ENCODE measurements around the gene RASSF1. TPM values are rescaled to one million over a fixed set of nuclear protein-coding genes. Genes with fewer than 3 reads are reported as not detected.
A peak's percentile ranks its signal among the peaks of the same experiment; 100 is the strongest.

Gene RASSF1
- total RNA-seq, 2 donors from 2014 or later = 9.4 to 17.2 TPM

DNA sequence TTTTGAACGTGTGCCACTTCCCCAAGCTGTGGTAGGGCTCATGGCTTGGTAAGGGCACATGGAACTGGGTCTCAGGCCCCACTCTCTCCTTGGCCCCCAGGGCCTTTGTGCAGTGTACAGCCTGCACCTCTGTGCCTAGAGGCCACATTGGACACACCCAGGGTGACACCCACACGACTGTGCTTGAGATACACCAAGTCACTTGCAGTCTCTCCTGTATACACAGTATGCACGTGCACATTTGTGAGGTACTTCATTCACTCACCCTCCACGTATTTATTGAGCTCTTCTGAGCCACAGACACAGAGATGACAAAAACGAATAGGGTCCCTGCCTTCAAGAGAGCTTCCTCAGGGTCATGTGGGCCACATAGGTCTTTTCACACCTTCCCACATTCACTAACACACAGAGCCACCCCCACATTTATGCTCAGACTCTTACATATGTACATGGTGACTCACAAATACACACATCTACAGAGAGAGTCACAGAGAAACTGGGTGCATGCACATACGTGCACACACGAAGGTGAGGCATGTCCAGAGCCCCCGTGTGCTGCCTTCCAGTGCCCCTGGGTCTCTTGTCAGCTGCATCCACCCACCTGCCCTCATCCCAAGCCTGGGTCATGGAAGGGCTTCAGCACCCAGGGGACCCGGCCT is 28.5 kb upstream of the RASSF1 start:
- Histone ChIP-seq H3K4me3 (ENCODE audit: low read length) (no peak overlapping the region), H3K36me3 (ENCODE audit: control insufficient read depth, insufficient read depth, low read length) (no peaks in the 10 kb centered on the region), H3K27me3 (ENCODE audit: control insufficient read depth, insufficient read depth, low read length, poor library complexity, severe bottlenecking) (peaks cover 11% of the 10 kb centered on the region), H3K27ac (ENCODE audit: low read depth, low read length) (no peak overlapping the region), H3K4me1 (ENCODE audit: control insufficient read depth, insufficient read depth, low read length) (peaks cover 8% of the 10 kb centered on the region), H3K9ac (ENCODE audit: extremely low read depth, low read length, poor library complexity, severe bottlenecking) (no peak overlapping the region), H3K9me3 (ENCODE audit: control insufficient read depth, low read length) (no peaks in the 10 kb centered on the region)
- TF ChIP-seq, protein P1, sequence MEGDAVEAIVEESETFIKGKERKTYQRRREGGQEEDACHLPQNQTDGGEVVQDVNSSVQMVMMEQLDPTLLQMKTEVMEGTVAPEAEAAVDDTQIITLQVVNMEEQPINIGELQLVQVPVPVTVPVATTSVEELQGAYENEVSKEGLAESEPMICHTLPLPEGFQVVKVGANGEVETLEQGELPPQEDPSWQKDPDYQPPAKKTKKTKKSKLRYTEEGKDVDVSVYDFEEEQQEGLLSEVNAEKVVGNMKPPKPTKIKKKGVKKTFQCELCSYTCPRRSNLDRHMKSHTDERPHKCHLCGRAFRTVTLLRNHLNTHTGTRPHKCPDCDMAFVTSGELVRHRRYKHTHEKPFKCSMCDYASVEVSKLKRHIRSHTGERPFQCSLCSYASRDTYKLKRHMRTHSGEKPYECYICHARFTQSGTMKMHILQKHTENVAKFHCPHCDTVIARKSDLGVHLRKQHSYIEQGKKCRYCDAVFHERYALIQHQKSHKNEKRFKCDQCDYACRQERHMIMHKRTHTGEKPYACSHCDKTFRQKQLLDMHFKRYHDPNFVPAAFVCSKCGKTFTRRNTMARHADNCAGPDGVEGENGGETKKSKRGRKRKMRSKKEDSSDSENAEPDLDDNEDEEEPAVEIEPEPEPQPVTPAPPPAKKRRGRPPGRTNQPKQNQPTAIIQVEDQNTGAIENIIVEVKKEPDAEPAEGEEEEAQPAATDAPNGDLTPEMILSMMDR (conservative IDR thresholded peaks at IDR 0.05) = no peak
- no peak for DNase-seq
- H3K36me3 Mint-ChIP-seq (ENCODE audit: low read depth) = no peaks in the 10 kb centered on the region
- H3K9me3 Mint-ChIP-seq = no peaks in the 10 kb centered on the region
- H3K27ac Mint-ChIP-seq = no peak overlapping the region
- peaks cover 10% of the 10 kb centered on the region for H3K4me1 Mint-ChIP-seq
- 82 to 86% methylated on average over 9 of the region's 9 CpGs for WGBS, 2 experiments (ENCODE audit: insufficient coverage in 1 of 2, insufficient read length in 1 of 2)
- H3K27me3 Mint-ChIP-seq (ENCODE audit: insufficient read depth) = peaks cover 2% of the 10 kb centered on the region
- no peak overlapping the region for H3K4me3 Mint-ChIP-seq

DNA sequence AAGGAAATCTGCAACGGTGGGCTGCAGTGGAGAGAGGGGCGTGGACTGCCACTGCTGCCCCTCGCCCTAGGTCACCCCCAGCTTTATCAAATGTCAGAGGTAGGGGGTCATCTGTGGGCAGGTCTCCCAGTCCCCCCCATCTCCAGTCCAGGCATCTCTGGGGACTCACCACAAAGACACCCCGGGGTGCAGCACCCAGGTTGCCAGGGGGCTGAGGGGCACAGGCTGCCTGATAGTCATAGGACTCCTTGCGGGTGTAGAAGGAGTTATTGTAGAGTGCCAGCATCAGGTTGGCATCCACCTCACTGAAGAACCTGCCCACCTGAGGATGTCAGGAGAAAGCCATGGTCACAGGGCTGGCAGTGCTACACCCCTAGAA is 25.2 kb upstream of the RASSF1 start:
- Mint-ChIP-seq H3K9me3 (no peaks in the 10 kb centered on the region), H3K4me1 (peaks cover 2% of the 10 kb centered on the region), H3K4me3 (peak overlapping the region; percentile 61), H3K27me3 (ENCODE audit: insufficient read depth) (peaks cover 11% of the 10 kb centered on the region), H3K27ac (no peak overlapping the region), H3K36me3 (ENCODE audit: low read depth) (no peaks in the 10 kb centered on the region)
- TF ChIP-seq, protein P1 (conservative IDR thresholded peaks at IDR 0.05) = no peak
- Histone ChIP-seq H3K27me3 (ENCODE audit: control insufficient read depth, insufficient read depth, low read length, poor library complexity, severe bottlenecking) (peaks cover 13% of the 10 kb centered on the region), H3K4me1 (ENCODE audit: control insufficient read depth, insufficient read depth, low read length) (peaks cover 2% of the 10 kb centered on the region), H3K27ac (ENCODE audit: low read depth, low read length) (no peak overlapping the region), H3K9ac (ENCODE audit: extremely low read depth, low read length, poor library complexity, severe bottlenecking) (no peak overlapping the region), H3K36me3 (ENCODE audit: control insufficient read depth, insufficient read depth, low read length) (no peaks in the 10 kb centered on the region), H3K9me3 (ENCODE audit: control insufficient read depth, low read length) (no peaks in the 10 kb centered on the region), H3K4me3 (ENCODE audit: low read length) (peak overlapping the region; percentile 84)
- no peak for DNase-seq
- WGBS, 2 experiments (ENCODE audit: insufficient coverage in 1 of 2, insufficient read length in 1 of 2) = 79 to 100% methylated on average over 2 to 5 of the region's 5 CpGs

DNA sequence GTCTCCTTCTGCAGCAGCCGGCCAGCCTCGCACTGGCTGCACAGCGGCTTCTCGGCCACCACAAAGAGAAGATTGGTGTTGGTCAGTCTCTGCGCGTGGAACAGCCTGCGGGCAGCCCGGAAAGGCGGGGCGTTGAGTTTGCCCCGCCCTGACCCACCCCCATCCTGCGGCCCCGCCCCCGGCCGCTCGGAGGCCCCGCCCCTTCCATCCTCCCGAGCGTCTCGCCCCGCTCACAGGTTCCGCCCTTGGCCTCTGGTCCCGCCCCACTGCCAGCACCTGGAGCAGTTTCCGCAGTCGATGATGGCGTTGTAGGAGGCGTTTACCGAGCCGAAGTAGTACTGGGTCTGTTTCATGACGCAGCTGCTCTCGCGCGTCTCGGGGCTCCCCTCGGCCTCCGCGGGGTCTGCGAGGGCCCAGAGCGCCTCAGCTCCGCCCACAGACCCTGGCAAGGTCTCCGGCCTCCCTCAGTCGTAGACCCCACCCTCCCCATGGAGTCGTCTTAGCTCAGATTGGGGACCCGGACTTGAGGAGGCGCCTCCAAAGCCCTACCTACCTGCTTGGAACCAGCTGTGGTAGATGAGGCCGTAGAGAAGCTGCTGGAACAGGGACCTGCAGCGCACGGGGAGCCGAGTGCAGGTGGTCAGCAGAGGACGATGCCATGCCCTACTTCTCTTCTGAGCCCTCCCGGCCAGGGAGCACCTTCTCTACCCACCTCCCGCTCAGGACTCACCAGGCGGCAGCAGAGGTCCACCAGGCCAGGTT is 24.6 kb upstream of the RASSF1 start:
- H3K27ac ChIP-seq (ENCODE audit: low read depth, low read length) = peak overlapping the region; percentile 70
- Mint-ChIP-seq H3K4me1 (no peaks in the 10 kb centered on the region), H3K27ac (peak overlapping the region; percentile 44), H3K9me3 (no peaks in the 10 kb centered on the region), H3K4me3 (peak overlapping the region; percentile 61), H3K27me3 (ENCODE audit: insufficient read depth) (peaks cover 11% of the 10 kb centered on the region), H3K36me3 (ENCODE audit: low read depth) (no peaks in the 10 kb centered on the region)
- 0 to 7% methylated on average over 12 to 53 of the region's 53 CpGs for WGBS, 2 experiments (ENCODE audit: insufficient coverage in 1 of 2, insufficient read length in 1 of 2)
- peak overlapping the region; percentile 60 for H3K9ac ChIP-seq (ENCODE audit: extremely low read depth, low read length, poor library complexity, severe bottlenecking)
- H3K4me1 ChIP-seq (ENCODE audit: control insufficient read depth, insufficient read depth, low read length) = no peaks in the 10 kb centered on the region
- H3K9me3 ChIP-seq (ENCODE audit: control insufficient read depth, low read length) = no peaks in the 10 kb centered on the region
- TF ChIP-seq, protein P1 (conservative IDR thresholded peaks at IDR 0.05) = peak; percentile 46
- peak overlapping the region; percentile 84 for H3K4me3 ChIP-seq (ENCODE audit: low read length)
- DNase-seq = peak; percentile 98
- H3K27me3 ChIP-seq (ENCODE audit: control insufficient read depth, insufficient read depth, low read length, poor library complexity, severe bottlenecking) = peaks cover 13% of the 10 kb centered on the region
- no peaks in the 10 kb centered on the region for H3K36me3 ChIP-seq (ENCODE audit: control insufficient read depth, insufficient read depth, low read length)

Data from endodermal cell (in vitro differentiated cells).